GM21528 (cell line): ENCODE results near the gene BRD4.

Source experiments
- ATAC-seq: cut with Tn5 transposase; IDR thresholded peaks from one replicate; pipeline ENCODE4 v1.9.1; 2021; ENCODE audit warnings: mild to moderate bottlenecking, moderate library complexity; ENCODE audit not compliant: unreplicated experiment, low FRiP score

Gene BRD4

DNA sequence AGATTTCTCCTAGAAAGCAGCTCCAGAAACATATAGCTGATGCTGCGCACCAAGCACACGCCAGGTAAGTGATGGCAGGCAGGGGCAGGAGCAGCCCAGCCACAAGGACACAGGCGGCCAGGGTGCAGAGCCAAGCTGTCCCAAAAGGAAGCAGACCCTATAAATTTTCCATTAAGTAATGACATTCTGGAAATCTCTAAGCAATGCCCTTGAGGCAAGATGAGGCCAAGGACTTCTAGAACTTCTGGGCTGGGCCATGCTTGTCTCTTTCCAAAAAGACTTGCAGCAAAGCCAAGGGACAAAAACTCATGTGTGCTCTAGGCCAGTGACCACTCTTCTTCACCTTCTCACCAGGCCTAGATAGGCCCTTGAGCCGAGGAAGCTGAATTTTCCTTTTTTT is 57.9 kb downstream of the BRD4 start:
- ATAC-seq, result no peak

- no peak for ATAC-seq
Measured at GRCh38 chr19:15269806-15270205, 62.5 kb downstream of the BRD4 start.

DNA sequence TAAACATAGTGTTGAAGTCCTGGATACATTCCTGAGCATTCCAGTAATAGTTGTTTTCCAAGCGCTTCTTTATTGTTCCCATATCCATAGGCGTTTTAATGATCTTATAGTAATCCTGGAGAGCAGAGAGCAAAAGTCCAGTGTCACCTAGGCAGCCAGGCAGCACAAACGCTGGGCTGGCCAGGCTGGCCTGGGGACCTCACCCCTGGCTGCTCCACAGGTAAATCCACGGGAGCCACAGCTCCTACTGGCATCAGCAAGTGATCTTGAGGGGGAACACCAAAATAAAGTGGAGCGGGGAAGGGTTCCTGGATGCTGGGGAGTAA is 63.4 kb downstream of the BRD4 start:
- no peak for ATAC-seq

GRCh38 chr19:15268192-15268927 is 64.0 kb downstream of the BRD4 start:
- ATAC-seq, result no peak

DNA sequence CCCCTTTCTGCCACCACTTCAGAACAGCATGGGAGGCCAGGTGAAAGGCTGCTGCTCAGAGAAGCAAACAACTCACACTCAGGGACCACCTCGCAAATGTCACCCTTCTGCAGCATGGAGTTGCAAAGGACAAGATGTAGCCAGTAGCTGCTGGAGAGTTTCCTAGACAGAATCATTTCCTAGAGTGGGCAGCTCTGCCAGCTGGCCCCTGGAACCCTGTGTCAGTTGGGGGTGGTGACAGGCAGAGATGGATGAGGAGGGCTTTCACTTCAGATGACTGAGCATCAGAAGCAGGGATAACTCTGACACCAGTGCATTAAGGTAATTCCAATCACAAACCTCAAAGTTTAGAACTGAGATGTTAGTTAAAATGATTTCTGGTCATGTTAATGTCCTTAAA is 65.7 kb downstream of the BRD4 start:
- ATAC-seq, result no peak

- ATAC-seq, result no peak
Measured at GRCh38 chr19:15265850-15266248, 66.5 kb downstream of the BRD4 start.

- no peak for ATAC-seq
Measured at GRCh38 chr19:15265214-15265849, 67.0 kb downstream of the BRD4 start.

- ATAC-seq, result no peak
Measured at GRCh38 chr19:15264933-15265206, 67.5 kb downstream of the BRD4 start.

GRCh38 chr19:15264061-15264932 is 68.0 kb downstream of the BRD4 start:
- no peak for ATAC-seq

DNA sequence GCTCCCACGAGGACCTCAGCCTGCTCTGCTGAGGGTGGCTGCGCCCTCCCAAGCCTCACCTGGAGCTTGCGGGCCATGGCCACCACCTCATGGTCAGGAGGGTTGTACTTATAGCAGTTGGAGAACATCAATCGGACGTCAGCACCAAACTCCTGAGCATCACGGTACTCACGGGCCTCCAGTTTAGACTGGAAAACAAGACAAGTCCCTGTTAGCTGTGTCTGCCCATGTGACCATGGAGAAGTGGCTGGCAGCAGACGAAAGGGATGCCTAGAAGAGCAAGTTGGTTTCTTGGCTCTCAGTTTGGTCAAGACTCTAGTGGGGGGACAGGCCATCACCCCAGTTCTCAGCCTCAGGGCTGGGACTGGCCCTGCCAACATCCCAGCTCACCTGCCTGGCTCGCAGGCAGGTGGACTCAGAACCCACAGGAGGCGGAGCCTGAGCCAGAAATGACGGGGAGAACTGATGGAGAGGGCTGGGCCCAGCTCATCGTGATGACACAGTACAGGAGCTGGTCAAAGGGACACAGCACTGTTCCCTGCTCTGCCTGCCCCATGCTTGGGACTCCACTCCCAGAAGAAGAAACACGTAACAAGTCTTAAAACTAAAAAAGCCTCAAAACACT is 68.9 kb downstream of the BRD4 start:
- ATAC-seq, result no peak

GRCh38 chr19:15262011-15262410 is 70.3 kb downstream of the BRD4 start:
- no peak for ATAC-seq

DNA sequence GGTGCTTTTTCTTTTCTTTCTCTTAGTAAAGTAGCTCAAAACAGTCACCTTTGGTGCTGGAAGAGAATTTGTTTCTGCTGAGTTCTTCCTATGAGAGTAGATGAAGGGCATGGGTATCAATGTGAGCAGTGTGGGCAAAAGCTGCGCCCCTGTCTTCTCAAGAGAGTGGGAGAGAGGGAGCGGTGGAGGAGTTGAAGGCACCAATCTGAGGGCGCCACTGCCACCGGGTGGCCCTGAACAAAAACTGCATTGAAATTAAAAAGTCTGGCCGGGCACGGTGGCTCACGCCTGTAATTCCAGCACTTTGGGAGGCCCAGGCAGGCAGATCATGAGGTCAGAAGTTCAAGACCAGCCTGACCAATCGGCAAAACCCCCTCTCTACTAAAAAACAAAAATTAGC is 71.4 kb downstream of the BRD4 start:
- ATAC-seq, result no peak

- ATAC-seq, result no peak
Measured at GRCh38 chr19:15259907-15260306, 72.4 kb downstream of the BRD4 start.

GRCh38 chr19:15257782-15258181 is 74.6 kb downstream of the BRD4 start:
- ATAC-seq, result no peak

DNA sequence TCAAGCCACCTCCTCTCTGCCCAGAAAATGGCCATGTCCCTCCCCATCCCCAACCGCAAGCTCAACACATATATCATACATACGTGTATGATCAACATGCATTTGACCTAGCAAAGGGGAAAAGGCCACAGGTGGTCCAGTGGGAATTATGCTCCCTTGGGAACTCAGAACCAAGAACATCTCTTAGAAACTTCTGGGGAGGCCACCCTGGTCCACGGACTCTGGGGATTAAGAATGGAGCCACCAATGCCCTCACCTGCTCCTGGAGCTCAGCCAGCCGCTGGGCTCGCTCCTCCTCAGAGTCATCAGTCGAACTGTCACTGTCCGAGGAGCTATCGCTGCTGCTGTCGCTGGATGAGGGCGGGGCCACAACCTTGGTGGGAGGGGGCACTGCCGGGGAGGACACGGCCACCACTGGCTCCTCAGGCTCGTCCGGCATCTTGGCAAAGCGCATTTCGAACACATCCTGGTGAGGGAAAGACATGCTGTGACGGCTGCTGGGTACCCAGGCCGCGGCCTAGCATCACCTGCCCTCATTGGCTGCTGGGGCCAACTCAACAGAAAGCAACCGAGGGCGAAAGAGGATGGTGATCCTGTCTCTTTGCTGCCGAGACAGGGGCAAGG is 75.5 kb downstream of the BRD4 start:
- ATAC-seq, result no peak

GRCh38 chr19:15255359-15255990 is 76.9 kb downstream of the BRD4 start:
- no peak for ATAC-seq

DNA sequence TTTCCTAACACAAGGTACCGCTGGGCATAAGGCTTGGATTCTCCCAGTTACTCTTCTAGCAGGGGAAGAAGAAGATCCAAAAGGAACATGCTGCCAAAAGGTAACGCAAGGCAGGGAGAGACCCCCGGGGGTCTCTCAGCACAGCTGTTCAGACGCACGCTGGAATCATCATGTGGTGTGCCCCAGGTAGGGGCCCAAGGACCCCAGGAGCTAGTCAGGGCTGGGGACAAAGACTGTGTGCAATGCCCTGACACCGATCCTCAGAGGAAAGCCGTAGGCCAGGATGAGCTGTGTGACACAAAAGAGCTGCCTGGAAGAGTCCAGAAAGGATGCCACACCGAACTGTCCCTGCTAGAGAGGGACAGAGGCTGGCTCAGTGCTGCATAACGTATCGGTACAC is 77.8 kb downstream of the BRD4 start:
- ATAC-seq, result no peak

GRCh38 chr19:15253513-15253912 is 78.8 kb downstream of the BRD4 start:
- no peak for ATAC-seq

DNA sequence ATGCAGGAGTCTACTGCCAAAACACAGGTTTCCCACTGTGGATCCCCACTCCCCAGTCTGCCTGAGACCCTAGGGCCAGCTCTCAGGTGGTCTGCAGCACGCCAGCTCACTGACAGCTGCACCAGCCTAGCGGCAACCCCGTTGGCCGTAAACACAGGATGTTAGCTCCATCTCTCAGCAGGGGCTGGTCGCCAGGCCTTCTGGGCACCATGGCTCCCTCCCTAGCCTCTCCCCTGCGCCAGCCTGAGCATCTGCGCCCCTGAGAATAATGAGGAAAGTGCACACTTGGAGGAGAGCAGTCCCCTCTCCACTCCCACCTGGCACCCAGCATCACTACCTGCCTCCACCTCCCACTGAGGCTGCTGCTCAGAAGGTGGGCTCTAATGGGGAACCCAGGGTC is 79.3 kb downstream of the BRD4 start:
- no peak for ATAC-seq

DNA sequence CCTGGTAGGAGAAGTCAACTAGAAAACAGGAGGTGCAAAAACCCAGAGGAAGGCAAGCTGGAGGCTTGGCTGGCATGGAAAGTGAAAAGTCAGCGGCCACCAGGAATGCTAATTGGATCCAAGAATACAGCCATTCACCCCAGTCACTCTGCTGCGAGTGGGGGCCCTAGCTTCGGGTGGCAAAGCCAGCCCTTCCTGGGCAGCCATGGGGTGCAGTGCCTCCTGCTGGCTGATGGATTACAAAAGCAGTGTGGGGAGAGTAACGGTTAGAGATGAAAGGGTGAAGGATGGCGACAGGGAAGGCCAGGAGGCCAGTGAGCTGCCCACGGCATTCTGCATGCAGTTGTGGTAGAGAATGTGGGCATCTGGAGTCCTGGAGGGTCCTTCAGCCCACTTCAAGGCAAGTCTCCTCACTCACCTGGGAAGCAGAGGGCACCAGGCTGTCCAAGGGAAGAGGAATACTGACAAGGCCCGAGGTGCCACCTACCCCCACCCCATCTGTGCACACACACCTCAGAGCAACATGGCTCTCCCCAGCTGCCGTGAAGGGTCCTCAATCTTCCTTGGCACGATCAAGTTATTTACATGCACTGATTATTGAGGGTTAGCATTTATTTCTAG is 79.8 kb downstream of the BRD4 start:
- ATAC-seq, result no peak
